ENCODE data around the gene PTPMT1.

PTPMT1 gene

DNA sequence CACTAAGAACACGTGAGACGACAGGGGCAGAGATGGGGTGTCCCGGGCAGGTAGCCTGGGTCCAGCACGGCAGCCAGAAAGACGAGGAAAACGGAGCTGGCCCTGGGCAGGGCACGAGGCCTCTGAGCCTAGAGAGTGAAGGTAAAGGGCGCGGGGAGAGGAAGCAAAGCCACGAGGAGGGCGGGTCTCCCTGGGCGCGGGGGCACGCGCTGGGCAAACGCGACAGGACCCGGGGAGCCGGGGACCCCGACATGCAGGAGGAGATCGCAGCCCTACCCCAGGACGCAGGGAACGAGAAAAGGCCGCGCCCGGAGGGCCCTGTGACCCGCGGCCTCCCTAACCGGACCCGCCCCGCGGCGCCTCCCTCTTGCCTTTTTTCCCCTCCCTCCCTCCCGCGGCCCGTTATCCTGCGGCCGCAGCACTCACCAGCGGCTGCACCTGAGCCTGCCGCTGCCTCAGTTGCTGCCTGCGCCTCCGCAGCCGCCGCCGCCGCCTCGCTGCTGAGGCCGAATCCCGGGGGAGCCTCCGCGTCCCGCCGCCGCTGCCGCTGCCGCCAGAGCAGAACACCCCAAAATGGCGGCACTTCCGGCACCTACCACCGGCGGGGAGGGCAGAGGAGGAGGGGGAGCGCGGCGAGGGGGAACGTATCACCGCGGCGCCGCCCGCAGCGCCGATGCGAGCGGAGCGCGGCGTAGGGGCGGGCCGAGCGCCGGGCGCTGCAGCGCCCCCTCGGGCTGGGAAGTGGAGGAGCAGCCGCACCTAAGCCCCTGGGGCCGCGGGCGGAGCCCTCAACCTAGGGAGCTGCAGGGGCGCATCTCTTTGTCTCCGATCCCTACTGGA is 12.6 kb upstream of the PTPMT1 start, which contains the start of gene CELF1:
Gene CELF1, minus strand, starts transcription at position 567 of the 840 bp plus-strand sequence. CDS start 53,609 bp downstream, outside the sequence.
- TF ChIP-seq, protein P1, sequence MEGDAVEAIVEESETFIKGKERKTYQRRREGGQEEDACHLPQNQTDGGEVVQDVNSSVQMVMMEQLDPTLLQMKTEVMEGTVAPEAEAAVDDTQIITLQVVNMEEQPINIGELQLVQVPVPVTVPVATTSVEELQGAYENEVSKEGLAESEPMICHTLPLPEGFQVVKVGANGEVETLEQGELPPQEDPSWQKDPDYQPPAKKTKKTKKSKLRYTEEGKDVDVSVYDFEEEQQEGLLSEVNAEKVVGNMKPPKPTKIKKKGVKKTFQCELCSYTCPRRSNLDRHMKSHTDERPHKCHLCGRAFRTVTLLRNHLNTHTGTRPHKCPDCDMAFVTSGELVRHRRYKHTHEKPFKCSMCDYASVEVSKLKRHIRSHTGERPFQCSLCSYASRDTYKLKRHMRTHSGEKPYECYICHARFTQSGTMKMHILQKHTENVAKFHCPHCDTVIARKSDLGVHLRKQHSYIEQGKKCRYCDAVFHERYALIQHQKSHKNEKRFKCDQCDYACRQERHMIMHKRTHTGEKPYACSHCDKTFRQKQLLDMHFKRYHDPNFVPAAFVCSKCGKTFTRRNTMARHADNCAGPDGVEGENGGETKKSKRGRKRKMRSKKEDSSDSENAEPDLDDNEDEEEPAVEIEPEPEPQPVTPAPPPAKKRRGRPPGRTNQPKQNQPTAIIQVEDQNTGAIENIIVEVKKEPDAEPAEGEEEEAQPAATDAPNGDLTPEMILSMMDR (IDR thresholded peaks at IDR 0.05): peak; percentile 96

DNA sequence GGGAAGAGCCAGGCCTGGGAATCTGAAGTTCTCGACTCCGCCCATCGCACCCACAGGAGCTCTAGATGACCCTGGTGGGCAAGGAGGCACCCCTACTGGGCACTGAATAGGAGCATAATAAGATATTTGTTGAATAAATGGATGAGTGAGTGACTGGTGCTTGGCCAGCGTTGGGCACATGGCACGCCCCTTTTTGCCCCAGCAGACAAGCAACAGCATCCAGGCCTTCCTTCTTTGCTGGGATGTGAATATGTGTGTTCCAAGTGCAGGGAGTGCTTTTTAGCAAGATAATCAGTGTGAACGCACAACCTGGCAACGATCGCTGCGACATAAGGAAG is 12.0 kb upstream of the PTPMT1 start:
- TF ChIP-seq, protein P1 (IDR thresholded peaks at IDR 0.05): peak; percentile 21; the same call in 1 of the 2 replicates

GRCh38 chr11:47558695-47559094 is 6.7 kb upstream of the PTPMT1 start:
- TF ChIP-seq, protein P1 (IDR thresholded peaks at IDR 0.05): no peak

DNA sequence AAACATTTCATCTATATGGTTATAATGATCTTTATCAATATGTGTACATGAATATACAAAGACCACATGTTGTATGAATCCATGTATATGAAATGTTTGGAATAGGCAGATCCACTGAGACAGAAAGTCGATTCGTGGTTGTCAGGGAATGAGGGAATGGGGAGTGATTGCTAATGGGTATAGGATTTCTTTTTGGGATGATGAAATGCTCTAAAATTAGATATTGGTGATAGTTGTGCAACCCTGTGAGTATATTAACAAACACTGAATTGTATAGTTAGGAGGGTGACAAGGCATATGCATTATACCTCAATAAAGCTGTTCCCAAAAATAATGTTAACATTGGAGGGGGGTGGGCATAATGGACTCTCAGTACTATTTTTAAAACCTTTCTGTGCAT is 5.0 kb upstream of the PTPMT1 start:
- TF ChIP-seq, protein P1 (IDR thresholded peaks at IDR 0.05): no peak

- TF ChIP-seq, protein P1 (IDR thresholded peaks at IDR 0.05): no peak
These were observed 463 bp upstream of the PTPMT1 start for GRCh38 chr11:47564933-47565339.

DNA sequence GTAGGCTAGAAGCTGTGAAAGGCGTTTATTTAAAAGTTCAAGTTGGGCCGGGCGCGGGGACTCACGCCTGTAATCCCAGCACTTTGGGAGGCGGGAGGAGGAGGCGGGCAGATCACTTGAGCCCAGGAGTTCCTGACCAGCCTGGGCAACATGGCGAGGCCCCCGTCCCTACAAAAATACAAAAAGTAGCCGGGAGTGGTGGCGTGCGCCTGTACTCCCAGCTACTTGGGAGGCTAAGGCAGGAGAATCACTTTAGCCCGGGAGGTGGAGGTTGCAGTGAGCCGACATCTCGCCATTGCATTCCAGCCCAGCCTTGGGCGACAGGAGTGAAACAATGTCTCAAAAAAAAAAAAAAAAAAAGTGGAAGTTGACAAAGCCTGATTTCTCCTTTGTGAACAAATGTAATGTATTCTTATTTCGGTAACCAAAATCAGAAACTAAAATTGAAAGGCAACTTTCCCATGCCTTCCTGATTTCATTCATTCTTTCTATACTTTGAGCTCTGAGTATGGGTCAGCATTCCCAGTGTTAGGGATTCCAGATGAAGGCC is 825 bp downstream of the PTPMT1 start:
- TF ChIP-seq, protein P1 (IDR thresholded peaks at IDR 0.05): no peak

DNA sequence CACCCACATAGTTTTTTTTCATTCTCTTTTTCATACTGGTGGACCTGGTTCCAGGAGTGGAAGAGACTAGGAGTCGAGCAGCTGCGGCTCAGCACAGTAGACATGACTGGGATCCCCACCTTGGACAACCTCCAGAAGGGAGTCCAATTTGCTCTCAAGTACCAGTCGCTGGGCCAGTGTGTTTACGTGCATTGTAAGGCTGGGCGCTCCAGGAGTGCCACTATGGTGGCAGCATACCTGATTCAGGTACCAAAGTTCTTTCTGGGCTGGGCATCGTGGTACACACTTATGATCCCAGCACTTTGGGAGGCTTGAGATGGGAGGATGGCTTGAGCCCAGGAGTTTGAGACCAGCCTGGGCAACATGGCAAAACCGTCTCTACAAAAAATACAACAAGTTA is 4.2 kb downstream of the PTPMT1 start:
- TF ChIP-seq, protein P1 (IDR thresholded peaks at IDR 0.05): no peak
